ENCODE results near the gene FOXL3. TPM values are rescaled to one million over a fixed set of nuclear protein-coding genes. Genes with fewer than 3 reads are reported as not detected.

Gene FOXL3
- total and polyA plus RNA-seq, 4 donors, result not detected

DNA sequence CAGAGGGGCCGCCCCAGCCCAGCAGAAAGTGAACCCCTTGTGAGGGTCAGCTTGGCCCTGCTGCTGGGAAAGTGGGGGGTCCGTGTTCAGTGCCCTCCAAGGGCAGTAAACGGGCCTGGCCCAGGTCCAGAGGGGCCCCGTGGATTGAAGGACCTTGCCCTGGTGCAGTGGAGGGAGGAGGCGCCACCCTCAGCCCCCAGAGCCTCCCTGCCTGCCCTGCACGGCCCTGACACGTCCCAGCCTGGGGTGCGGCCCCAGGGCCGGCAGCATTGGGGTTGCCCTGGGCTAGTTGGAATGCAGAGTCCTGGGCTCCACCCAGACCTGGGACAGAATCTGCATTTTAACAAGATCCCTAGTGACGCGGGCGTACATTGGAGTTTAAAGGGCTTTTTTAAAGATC, 42.8 kb upstream of the FOXL3 start:
- no peak for DNase-seq

DNA sequence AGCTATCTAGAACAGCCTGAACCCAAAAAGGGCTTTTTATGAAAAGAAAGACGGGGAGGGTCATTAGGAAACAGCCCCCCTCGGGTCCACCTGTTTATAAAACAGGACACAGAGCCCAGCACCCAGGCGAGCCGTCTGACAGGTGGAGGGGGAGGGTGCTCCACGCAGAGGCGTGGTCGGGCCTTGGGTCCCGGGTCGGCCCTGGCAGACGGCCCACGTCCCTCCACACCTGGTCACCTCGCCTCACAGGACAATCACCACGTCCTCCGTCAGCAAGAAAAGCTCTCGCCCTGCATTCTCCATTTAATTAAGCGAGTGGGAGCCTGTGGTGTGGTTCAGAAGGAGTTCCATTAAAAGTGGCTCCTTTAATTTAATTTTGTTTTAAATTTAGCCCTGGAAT, 42.3 kb upstream of the FOXL3 start:
- H3K27me3 ChIP-seq (ENCODE audit: control insufficient read depth in 3 of 3, insufficient read depth in 3 of 3, low read length in 2 of 3), result no peaks in the 10 kb centered on the region
- TF ChIP-seq, protein P1, sequence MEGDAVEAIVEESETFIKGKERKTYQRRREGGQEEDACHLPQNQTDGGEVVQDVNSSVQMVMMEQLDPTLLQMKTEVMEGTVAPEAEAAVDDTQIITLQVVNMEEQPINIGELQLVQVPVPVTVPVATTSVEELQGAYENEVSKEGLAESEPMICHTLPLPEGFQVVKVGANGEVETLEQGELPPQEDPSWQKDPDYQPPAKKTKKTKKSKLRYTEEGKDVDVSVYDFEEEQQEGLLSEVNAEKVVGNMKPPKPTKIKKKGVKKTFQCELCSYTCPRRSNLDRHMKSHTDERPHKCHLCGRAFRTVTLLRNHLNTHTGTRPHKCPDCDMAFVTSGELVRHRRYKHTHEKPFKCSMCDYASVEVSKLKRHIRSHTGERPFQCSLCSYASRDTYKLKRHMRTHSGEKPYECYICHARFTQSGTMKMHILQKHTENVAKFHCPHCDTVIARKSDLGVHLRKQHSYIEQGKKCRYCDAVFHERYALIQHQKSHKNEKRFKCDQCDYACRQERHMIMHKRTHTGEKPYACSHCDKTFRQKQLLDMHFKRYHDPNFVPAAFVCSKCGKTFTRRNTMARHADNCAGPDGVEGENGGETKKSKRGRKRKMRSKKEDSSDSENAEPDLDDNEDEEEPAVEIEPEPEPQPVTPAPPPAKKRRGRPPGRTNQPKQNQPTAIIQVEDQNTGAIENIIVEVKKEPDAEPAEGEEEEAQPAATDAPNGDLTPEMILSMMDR (IDR thresholded peaks at IDR 0.05; ENCODE audit: control extremely low read depth, extremely low read depth), result no peak
- H3K4me3 ChIP-seq, result no peak overlapping the region
- H3K4me1 ChIP-seq (ENCODE audit: control insufficient read depth in 5 of 5, insufficient read depth in 5 of 5, low read length in 5 of 5), result no peaks in the 10 kb centered on the region
- H3K27ac ChIP-seq (ENCODE audit: low read depth in 1 of 2, low read length in 1 of 2), result no peak overlapping the region
- ATAC-seq (ENCODE audit: insufficient read depth, low FRiP score) (no peak), DNase-seq (no peak)
- peaks cover 0 to 46% (median 10%) of the 10 kb centered on the region in 4 donors for H3K36me3 ChIP-seq (ENCODE audit: control insufficient read depth in 4 of 4, insufficient read depth in 4 of 4, low read length in 4 of 4)
- WGBS, 2 donors, result 86 to 91% methylated on average over 16 of the region's 16 CpGs
- H3K9me3 ChIP-seq (ENCODE audit: control insufficient read depth in 4 of 4, insufficient read depth in 3 of 4, low read length in 3 of 4), result no peaks in the 10 kb centered on the region
- no peak overlapping the region for H3K9ac ChIP-seq (ENCODE audit: insufficient read depth in 1 of 2, low read length in 2 of 2)

More for the DNA sequence above, 42.8 kb upstream of the FOXL3 start:
- Histone ChIP-seq H3K9ac (ENCODE audit: insufficient read depth in 1 of 2, low read length in 2 of 2) (no peak overlapping the region), H3K27ac (ENCODE audit: low read depth in 1 of 2, low read length in 1 of 2) (no peak overlapping the region), H3K36me3 (ENCODE audit: control insufficient read depth in 4 of 4, insufficient read depth in 4 of 4, low read length in 4 of 4) (peaks cover 0 to 42% (median 10%) of the 10 kb centered on the region in 4 donors), H3K4me1 (ENCODE audit: control insufficient read depth in 5 of 5, insufficient read depth in 5 of 5, low read length in 5 of 5) (no peaks in the 10 kb centered on the region), H3K4me3 (no peak overlapping the region), H3K9me3 (ENCODE audit: control insufficient read depth in 4 of 4, insufficient read depth in 3 of 4, low read length in 3 of 4) (no peaks in the 10 kb centered on the region), H3K27me3 (ENCODE audit: control insufficient read depth in 3 of 3, insufficient read depth in 3 of 3, low read length in 2 of 3) (no peaks in the 10 kb centered on the region)
- 88% methylated on average over 12 of the region's 12 CpGs for WGBS, 2 donors
- no peak for ATAC-seq (ENCODE audit: insufficient read depth, low FRiP score)
- TF ChIP-seq, protein P1 (IDR thresholded peaks at IDR 0.05; ENCODE audit: control extremely low read depth, extremely low read depth), result no peak

DNA sequence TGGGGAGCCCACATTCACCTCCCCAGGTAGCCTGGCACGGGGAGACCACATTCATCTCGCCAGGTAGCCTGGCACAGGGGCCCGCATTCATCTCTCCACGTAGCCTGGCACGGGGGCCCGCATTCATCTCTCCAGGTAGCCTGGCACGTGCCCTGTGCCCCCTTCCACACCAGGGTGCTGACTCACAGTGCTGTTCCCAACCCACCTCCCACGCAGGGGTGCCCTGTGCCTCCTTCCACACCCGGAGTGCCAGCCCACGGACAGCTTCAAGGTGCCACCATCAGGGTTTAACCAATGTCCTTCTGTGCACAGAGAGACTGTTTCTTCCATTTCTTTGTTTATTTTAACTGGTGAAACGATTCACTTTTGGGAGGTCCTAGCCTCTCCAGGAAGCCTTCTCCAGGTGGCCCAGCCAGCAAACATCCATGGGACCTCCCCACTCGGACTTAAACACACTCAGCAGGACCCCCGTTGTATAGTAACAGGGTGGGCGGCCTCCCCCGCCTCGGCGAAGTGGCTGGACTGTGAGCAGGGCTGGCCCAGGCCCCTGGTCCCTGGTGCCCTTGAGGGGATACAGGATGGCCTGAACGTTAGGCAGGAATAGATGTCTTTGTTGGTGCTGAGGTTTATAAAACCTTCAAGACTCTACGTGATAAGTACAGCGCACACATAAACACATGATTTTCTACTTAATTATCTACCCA, 41.1 kb upstream of the FOXL3 start:
- no peaks in the 10 kb centered on the region for H3K4me1 ChIP-seq (ENCODE audit: control insufficient read depth in 5 of 5, insufficient read depth in 5 of 5, low read length in 5 of 5)
- H3K4me3 ChIP-seq, result no peak overlapping the region
- DNase-seq, result no peak
- ATAC-seq (ENCODE audit: insufficient read depth, low FRiP score), result no peak
- TF ChIP-seq, protein P1 (IDR thresholded peaks at IDR 0.05; ENCODE audit: control extremely low read depth, extremely low read depth), result no peak
- no peaks in the 10 kb centered on the region for H3K9me3 ChIP-seq (ENCODE audit: control insufficient read depth in 4 of 4, insufficient read depth in 3 of 4, low read length in 3 of 4)
- peaks cover 2 to 53% (median 10%) of the 10 kb centered on the region in 4 donors for H3K36me3 ChIP-seq (ENCODE audit: control insufficient read depth in 4 of 4, insufficient read depth in 4 of 4, low read length in 4 of 4)
- no peak overlapping the region for H3K27ac ChIP-seq (ENCODE audit: low read depth in 1 of 2, low read length in 1 of 2)
- H3K9ac ChIP-seq (ENCODE audit: insufficient read depth in 1 of 2, low read length in 2 of 2), result no peak overlapping the region
- no peaks in the 10 kb centered on the region for H3K27me3 ChIP-seq (ENCODE audit: control insufficient read depth in 3 of 3, insufficient read depth in 3 of 3, low read length in 2 of 3)
- 91 to 93% methylated on average over 17 to 20 of the region's 20 CpGs for WGBS, 2 donors
